ENCODE data around the gene LRMDA. TPM values are rescaled to one million over a fixed set of nuclear protein-coding genes. Genes with fewer than 3 reads are reported as not detected.
A peak's percentile ranks its signal among the peaks of the same experiment; 100 is the strongest.

The LRMDA gene
- total RNA-seq, 4 donors from 2014 or later: 7.3 to 20.1 (median 8.4) TPM

- 81 to 90% methylated on average over 4 of the region's 4 CpGs for WGBS, 2 donors (ENCODE audit: low coverage in 1 of 2)
- TF ChIP-seq POLR2A (IDR thresholded peaks at IDR 0.05) (no peak), EP300 (IDR thresholded peaks at IDR 0.05) (no peak), CTCF (IDR thresholded peaks at IDR 0.05) (no peak), POLR2AphosphoS5 (IDR thresholded peaks at IDR 0.05) (no peak)
Measured at GRCh38 chr10:76301211-76301610, 869.8 kb downstream of the LRMDA start.

GRCh38 chr10:76301950-76302349 is 870.5 kb downstream of the LRMDA start:
- H3K36me3 ChIP-seq: no peaks in the 10 kb centered on the region
- peaks cover 2 to 24% (median 4%) of the 10 kb centered on the region in 3 donors for H3K4me1 ChIP-seq
- WGBS, 2 donors (ENCODE audit: low coverage in 1 of 2): 50 to 94% methylated on average over 2 to 3 of the region's 3 CpGs
- no peak for ATAC-seq
- no peaks in the 10 kb centered on the region for H3K27me3 ChIP-seq
- TF ChIP-seq EP300 (IDR thresholded peaks at IDR 0.05) (no peak), POLR2AphosphoS5 (IDR thresholded peaks at IDR 0.05) (no peak), CTCF (IDR thresholded peaks at IDR 0.05) (no peak), POLR2A (IDR thresholded peaks at IDR 0.05) (no peak)
- H3K27ac ChIP-seq: no peak overlapping the region
- H3K4me3 ChIP-seq: no peak overlapping the region
- H3K9me3 ChIP-seq: no peaks in the 10 kb centered on the region

More at GRCh38 chr10:76301211-76301610, 869.8 kb downstream of the LRMDA start:
- Histone ChIP-seq H3K4me1 (peaks cover 2 to 24% (median 4%) of the 10 kb centered on the region in 3 donors), H3K4me3 (no peak overlapping the region), H3K27ac (no peak overlapping the region), H3K27me3 (no peaks in the 10 kb centered on the region), H3K36me3 (no peaks in the 10 kb centered on the region), H3K9me3 (no peaks in the 10 kb centered on the region)
- no peak for ATAC-seq

GRCh38 chr10:76302481-76302880 is 871.1 kb downstream of the LRMDA start:
- TF ChIP-seq POLR2A (IDR thresholded peaks at IDR 0.05) (no peak), POLR2AphosphoS5 (IDR thresholded peaks at IDR 0.05) (no peak), EP300 (IDR thresholded peaks at IDR 0.05) (no peak), CTCF (IDR thresholded peaks at IDR 0.05) (no peak)
- Histone ChIP-seq H3K27ac (peak overlapping the region in 1 of 4 donors; percentile 41), H3K27me3 (no peaks in the 10 kb centered on the region), H3K4me1 (peaks cover 2 to 24% (median 4%) of the 10 kb centered on the region in 3 donors), H3K36me3 (no peaks in the 10 kb centered on the region), H3K4me3 (no peak overlapping the region), H3K9me3 (no peaks in the 10 kb centered on the region)
- 100% methylated on average over 1 of the region's 1 CpG for WGBS, 2 donors (ENCODE audit: low coverage in 1 of 2)
- ATAC-seq: no peak

GRCh38 chr10:76302961-76303630 is 871.7 kb downstream of the LRMDA start:
- ATAC-seq: no peak
- Histone ChIP-seq H3K4me3 (no peak overlapping the region), H3K9me3 (no peaks in the 10 kb centered on the region), H3K27me3 (no peaks in the 10 kb centered on the region), H3K27ac (peak overlapping the region in 1 of 4 donors; percentile 41), H3K36me3 (no peaks in the 10 kb centered on the region), H3K4me1 (peaks cover 2 to 24% (median 4%) of the 10 kb centered on the region in 3 donors)
- TF ChIP-seq EP300 (IDR thresholded peaks at IDR 0.05) (no peak), CTCF (IDR thresholded peaks at IDR 0.05) (no peak), POLR2AphosphoS5 (IDR thresholded peaks at IDR 0.05) (no peak), POLR2A (IDR thresholded peaks at IDR 0.05) (no peak)
- WGBS, 2 donors (ENCODE audit: low coverage in 1 of 2): 64 to 77% methylated on average over 7 to 8 of the region's 8 CpGs
